ENCODE results near the gene HSPA1L.
"Not testable (repeated sequence)": the region's sequence is repeated elsewhere in the genome, so short reads cannot be mapped to it uniquely, and the experiment has no call there.

The HSPA1L gene

DNA sequence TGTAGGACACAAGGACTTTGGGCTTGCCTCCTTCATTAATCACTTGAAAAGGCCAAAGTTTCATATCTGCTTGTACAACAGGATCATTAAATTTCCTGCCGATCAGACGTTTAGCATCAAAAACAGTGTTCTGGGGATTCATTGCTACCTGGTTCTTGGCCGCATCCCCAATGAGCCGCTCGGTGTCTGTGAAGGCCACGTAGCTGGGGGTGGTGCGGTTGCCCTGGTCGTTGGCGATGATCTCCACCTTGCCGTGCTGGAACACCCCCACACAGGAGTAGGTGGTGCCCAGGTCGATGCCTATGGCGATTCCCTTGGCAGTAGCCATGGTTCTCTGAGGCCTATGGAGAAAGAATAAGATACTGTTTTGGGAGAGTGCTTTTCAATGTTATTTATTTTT, 3.4 kb downstream of the HSPA1L start:
- no peak for DNase-seq

DNA sequence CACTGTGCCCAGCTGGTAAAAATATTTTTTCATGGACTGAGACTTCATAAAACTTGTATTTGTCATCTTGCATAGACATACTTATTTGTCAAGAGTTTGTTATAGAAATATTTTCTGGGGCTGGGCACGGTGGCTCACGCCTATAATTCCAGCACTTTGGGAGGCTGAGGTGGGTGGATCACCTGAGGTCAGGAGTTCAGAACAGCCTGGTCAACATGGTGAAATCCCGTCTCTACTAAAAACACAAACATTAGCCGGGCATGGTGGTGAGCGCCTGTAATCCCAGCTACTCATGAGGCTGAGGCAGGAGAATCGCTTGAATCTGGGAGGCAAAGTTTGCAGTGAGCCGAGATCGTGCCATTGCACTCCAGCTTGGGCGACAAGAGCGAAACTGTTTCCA, 6.5 kb downstream of the HSPA1L start:
- peak; percentile 80 for DNase-seq

DNA sequence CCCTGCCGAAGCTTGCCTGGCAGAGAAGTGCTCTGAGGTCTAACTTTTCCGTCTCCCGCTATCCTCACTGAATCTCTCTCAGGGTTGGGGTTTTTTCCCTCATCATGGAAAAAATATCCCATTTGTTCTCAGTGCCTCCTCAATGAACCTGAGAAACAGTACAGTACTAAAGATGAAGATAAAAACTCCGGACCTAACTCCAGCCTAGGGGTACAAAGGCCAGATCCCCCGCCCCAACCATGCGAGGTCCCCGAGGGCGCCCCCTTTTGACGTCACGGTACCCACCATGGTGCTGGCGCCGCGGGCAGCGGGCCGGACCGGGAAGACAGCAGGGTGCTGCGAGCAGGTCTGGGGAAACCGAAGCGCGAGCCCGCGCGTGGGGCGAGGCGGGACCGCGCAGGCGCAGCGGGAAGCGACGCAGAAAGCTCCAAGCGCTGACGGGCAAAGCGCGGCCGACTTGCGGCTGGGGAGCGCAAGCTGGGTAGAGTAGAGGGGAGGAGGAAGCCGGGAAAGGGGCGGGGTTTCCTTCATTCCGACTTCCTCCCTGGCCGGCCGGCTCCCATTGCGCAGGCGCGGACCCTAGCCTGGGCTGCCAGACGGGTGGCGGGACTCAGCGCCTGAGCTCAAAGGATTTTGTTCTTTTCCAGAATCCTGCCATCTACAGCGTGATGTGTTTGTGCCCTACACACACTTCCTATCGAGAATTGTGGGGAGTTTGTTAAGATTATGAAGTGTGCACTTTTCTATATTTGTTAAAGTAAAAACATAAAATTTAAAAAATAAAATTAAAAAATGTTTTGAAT, 8.4 kb downstream of the HSPA1L start, which contains the start of gene LSM2:
TSS of gene LSM2 (minus strand) at position 497 of the 803 bp plus-strand sequence. CDS start at position 288, 209 bp downstream.
- peak; percentile 100 for DNase-seq

DNA sequence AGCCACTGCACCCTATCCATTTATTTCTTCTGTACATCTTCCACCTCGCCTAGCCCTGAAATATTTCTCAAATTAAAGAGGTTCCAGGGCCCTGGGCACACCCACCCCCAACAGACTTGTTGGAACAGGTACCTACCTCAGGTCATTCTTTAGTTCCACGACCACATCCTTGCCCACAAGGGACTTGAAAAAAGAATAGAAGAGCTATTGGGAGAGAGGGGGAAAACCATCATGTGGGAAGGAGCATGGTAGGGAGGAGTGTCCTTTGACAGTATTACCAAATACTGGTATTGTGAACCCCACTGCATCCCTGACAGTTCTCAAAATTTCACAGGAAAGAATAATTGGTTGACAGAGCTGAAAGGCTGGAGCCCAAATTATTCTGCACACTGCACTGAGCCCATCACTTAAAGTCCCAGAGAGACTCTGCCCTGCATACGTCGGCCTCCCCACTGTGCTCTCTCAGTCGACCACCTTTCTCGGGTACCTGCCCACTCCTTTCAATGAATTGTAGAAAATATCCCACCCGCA, 9.1 kb downstream of the HSPA1L start:
- no peak for DNase-seq

DNA sequence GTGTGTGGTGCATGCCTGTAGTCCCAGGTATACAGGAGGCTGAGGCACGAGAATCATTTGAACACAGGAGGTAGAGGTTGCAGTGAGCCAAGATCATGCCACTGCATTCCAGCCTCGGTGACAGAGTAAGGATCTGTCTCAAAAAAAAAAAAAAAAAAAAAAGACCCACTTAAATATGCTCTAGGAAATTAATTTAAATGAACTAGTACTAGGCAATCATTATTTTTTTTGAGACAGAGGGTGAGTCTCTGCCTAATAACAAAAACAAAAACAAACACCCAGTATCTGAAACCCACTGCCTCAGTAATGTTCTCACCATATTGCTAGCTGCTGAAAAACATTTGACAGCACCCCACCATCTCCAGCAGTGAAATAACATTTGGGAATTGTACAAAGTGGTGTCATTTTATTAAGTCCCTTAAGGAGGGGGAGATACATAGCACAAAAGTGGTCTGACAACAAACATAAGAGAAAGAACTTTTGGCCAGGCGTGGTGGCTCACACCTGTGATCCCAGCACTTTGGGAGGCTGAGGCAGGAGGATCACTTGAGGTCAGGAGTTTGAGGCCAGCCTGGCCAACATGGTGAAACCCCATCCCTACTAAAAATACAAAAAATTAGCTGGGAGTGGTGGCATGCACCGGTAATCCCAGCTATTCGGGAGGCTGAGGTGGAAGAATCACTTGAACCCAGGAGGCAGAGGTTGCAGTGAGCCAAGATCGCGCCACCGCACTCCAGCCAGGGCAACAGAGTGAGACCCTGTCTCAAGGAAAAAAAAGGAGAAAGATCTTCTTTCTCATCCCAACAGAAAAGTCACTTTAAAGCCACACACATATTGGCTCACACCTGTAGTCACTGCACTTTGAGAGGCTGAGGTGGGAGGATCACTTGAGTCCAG, 13.8 kb downstream of the HSPA1L start:
- DNase-seq, result not testable (repeated sequence)

DNA sequence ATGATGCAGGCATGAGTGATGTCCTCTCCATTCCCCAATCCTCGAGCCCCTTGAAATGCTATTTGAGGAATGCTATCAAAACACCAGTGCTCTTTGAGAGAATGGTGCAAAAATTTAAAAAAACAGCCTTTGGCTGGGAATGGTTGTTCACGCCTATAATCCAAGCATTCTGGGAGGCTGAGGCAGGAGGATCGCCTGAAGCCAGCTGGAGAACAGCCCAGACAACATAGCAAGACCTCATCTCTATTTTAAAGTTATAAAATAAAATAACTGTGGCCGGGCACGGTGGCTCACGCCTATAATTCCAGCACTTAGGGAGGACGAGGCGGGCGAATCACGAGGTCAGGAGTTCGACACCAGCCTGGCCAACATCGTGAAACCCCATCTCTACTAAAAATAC, 15.3 kb downstream of the HSPA1L start:
- no peak for DNase-seq

DNA sequence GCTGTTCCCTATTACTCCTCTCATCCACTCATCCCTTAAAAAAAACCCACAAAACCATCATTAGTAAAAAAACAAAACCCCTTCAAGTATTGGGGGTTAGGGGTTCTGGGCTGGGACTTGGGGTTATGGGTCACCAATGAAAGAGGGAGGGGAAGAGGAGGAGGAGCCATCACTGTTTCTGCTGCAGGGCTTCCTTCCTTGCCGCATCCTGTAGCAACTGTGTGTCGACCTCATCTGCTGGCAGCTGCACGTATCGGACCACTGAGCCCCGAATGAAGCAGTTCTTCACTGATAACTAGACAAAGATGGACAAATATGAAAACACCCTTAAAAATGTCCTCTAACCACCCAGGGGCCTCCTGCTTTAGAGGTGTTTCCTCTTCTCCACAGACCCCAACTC, 17.5 kb downstream of the HSPA1L start:
- DNase-seq, result no peak

DNA sequence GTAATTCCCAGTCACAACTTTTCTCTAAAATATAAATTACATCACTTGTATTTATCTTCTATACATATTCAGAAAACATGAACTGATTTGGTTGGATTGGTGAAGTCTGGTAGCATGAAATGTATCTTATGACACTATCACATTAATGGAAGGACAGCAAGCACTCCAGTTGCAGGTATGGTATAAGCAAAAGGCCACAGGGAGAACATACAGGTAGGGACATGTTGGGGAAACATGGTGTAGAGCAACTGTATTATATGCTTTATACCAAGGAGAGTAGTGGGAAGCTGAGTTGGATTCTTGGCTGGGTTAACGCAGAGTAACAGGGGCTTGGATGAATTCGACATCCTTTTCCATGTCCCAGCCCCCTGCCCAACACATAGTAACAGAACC, 18.1 kb downstream of the HSPA1L start:
- DNase-seq, result no peak

DNA sequence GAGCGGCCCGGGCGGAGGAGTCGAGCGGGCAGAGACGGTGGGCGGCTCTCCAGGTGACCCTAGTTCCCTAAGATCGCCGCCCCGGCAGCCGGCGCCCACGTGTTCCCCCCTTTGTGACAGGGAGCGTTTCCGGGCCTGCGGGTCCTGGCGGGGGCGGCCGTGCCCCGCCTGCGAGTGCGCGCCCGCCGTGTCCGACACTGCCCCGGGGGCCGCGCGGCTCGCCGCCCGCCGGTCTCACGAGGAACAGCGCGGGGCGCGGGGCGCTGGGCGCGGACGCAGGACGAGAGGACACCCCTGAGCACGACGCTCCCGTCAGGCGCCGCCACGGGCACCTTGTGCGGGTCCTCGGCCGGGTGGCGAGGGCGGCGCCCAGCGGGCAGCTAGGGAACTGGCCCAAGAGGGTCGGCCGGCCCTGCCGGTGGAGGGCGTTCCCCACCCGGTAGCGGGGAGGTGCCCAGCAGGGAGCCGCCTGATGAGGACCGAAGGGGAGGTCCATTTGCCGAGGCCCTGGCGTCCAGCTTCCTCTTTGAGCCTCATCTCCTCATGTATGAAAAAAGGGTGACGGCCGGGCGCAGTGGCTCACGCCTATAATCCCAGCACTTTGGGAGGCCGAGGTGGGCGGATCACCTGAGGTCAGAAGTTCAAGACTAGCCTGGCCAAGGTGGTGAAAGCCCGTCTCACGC, 19.3 kb downstream of the HSPA1L start, which contains the start of gene VARS1:
TSS of gene VARS1 (minus strand) at position 137 of the 683 bp plus-strand sequence. CDS start 535 bp downstream, outside the sequence.
- DNase-seq, result peak; percentile 95

DNA sequence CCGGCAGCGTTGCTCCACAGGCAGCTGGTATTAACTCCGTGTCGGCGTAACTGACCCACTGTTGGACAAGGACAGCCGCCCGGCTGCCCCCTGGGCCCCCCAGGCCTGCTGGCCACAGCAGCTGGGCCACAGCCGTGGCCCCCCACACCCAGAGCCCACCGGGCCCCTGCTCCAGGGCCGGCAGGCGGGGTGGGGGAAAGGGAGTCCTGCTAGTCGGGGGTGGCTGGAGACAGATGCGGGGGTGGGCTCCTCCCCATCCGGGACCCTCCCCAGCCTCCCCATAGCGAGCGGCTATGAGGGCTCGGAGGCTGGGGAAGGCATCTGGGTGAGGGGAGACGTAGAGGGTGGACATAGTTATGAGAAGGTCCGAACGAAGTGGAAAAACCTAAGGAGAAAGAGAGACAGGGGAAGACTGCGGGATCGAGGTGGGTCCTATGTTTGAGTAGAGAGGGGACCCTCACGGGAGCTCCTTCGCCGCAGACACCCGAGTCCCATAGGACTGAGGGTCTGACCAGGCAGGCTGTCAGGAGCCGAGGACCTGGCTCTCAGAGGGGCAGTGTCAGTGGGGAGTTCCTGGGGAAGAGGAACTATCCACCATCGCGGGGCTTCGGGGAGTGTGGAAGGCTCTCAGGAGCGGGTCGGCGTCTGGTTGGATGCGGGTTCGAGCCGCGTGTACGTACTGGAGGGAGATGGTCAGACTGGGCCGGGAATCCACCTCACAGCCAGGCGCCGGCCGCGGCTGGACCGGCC, 20.0 kb downstream of the HSPA1L start:
- DNase-seq, result peak; percentile 65

DNA sequence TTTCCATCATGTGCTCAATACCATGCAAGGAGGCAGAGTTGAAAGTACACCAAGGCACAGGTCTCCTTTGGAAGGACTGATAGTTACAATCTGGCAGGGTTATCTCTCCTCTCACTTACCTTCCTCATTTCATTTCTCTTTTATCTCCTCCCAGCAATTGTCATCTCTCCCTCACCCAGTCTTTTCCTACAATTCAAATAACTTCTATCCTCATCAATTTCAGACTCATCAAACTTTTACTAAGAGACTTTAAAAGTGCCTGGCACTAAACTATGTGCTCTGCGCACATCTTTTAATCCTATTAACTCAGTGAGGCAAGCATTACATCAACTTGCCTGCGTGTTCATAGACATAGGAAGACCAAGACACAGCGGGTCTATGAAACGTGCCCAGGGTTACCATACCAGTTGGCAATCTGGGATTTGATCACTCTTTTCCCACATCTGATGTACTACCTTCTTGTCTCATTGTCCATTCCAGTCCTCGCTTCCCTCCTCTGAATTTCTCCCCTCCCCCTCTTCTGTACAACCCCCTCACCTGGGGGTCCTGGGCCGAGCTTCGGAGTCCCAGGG, 20.7 kb downstream of the HSPA1L start:
- peak; percentile 87 for DNase-seq

DNA sequence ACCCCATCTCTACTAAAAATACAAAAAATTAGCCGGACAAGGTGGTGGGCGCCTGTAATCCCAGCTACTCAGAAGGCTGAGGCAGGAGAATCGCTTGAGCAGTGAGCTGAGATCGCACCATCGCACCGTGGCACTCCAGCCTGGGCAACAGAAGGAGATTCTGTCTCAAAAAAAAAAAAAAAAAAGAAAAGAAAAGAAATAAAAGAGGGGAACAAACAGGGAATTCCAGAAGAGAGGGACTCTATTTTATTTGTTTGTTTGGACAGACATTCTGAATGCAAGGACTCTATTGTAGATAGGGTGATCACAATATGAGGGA, 21.2 kb downstream of the HSPA1L start:
- DNase-seq, result not testable (repeated sequence)

DNA sequence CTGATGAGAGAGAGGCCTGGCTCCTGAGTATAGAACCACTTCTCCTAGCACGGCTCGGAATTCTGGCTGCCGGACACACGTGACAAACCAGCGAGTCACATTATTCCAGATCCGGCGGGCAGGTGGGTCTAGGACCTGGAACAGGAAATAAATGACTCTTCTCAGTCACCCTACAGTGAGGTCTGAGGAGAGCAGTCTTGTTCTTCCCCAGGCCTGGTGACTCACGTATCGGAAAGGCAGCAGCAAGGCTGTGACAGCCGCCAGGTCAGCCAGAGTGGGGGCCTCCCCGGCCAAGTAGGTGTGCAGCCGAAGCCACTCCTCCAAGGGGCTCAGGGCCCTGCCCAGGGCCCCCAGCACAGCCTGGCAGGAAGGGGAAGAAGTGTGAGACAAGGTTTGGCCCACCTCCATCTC, 22.3 kb downstream of the HSPA1L start:
- DNase-seq, result no peak

DNA sequence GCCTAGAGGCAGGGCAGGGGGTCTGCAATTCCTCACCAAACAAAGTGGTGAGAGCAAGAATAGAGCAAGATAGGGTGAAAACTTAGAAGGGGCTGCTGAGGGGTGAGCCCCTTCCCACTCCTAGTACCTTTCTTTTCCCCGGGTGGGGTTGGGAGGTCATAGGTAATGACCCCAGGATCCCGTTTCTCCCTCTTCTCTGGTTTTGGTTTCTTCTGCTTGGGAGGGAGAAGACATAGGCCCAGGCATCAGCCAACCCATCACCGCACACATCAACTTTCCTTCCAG, 23.1 kb downstream of the HSPA1L start:
- DNase-seq, result no peak

DNA sequence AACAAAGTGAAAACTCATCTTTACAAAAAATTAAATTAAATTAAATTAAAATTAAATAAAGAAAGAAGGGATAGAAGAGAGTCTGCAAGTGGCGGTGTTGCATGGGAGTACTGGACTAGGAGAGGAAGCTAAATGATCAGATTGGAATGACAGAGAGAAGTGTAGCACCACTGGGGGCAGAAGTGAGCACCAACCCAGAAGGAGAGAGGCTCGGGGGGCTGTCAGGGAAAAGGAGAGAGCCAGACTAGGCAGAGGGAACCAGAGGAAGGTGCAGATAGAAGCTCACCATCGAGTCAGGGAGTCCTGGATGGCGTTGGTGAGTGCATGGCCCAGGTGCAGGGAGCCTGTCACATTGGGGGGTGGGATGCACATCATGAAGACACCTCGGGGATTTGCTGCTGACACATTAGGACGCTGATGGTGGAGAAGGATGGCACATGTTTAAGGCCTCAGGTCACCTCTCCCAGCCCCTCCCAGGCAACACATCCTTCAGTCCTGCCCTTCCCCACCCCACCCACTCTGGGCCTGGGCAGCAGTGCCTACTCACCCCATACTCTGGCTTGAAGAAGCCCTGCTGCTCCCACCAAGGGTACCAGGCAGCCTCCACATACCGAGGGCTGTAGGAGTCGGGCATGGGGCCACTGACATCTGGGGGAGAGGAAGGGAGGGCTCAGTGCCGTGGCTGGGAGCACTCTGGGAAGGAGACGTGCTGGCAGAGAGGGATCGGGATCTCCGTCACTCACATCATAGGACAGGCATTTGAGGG, 23.6 kb downstream of the HSPA1L start:
- DNase-seq, result peak; percentile 86

DNA sequence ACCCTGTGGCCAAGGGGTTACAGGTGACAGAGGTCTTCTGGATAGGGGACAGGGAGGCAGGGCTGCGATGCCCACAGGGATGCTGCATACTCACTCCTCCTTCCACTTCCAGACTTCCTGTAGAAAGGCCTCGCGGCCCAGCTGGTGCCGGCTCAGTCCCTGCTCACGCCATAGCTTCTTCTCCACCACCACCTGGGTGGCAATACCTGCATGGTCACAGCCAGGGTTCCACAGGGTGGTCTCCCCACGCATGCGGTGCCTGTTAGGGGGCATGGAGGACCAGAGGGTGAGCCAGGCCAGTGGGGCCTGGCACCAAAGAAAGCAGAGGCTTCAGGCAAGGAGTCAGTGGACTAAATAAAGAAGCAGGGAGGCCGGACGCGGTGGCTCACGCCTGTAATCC, 29.6 kb downstream of the HSPA1L start:
- DNase-seq, result no peak

DNA sequence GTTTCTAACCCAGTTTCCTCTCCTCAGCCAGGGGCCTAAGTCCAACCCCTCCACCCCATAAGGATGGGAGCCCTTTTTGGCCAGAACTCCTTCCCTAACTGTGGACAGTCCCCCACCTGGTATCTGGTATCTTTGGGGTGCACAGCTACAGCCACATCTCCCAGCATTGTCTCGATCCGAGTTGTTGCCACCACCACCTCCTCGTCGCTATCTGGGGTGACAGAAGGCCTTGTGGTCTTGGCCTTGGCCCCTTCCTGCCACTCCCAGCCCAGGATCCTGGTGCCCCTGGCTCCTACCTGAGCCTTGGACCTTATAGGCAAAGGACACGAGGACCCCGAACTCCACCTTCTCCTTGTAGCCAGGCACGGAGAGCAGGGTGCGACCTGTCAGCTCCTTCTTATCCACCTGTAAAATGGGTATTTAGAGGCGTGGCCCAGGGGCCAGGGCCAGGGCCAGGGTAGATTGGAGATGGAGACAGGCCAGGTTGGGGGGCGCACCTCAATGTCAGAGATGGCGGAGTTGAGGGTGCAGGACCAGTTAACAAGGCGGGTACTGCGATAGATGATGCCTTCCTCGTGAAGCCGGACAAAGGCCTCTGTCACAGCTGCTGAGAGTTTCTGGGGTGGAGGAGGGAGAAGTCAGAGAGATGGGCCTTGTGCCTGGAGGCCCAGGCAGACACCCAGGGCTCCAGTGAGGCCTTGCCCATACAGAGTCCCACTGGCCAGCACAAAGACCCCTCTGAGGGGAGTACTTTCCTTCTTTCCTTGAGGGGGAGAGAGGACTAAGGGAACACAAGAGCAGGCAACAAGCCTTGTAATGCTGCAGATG, 30.8 kb downstream of the HSPA1L start:
- DNase-seq, result no peak

DNA sequence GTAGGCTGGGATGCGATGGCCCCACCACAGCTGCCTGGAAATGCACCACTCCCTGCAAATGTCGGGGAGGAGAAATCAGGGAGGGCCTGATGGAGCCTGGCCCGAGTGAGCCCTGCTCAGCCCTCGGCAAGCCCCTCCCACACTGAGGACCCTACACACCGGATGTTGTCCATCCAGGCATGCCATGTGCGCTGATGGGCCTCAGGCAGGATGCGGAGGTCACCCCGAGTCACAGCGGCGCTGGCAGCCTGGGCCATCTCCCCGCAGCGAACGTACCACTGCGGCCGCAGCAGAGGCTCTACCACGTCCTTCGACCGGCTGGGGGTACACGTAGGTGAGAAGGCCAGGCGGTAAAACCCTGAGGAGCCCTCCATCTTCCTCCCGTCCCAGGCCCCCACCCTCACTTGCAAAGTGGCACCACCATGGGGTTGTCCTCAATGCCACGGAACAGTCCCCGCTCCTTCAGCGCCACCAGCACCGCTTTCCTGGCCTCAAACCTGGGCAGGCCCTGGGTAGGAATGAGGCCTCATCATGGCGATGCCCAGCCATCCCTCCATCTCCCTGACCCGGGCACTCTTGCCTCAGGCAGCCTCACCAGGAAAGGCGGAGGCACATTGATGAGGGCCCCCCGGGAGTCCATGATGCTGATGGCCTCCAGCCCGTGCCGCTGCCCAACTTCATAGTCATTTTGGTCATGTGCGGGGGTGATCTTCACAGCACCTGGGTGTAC, 32.8 kb downstream of the HSPA1L start:
- no peak for DNase-seq

DNA sequence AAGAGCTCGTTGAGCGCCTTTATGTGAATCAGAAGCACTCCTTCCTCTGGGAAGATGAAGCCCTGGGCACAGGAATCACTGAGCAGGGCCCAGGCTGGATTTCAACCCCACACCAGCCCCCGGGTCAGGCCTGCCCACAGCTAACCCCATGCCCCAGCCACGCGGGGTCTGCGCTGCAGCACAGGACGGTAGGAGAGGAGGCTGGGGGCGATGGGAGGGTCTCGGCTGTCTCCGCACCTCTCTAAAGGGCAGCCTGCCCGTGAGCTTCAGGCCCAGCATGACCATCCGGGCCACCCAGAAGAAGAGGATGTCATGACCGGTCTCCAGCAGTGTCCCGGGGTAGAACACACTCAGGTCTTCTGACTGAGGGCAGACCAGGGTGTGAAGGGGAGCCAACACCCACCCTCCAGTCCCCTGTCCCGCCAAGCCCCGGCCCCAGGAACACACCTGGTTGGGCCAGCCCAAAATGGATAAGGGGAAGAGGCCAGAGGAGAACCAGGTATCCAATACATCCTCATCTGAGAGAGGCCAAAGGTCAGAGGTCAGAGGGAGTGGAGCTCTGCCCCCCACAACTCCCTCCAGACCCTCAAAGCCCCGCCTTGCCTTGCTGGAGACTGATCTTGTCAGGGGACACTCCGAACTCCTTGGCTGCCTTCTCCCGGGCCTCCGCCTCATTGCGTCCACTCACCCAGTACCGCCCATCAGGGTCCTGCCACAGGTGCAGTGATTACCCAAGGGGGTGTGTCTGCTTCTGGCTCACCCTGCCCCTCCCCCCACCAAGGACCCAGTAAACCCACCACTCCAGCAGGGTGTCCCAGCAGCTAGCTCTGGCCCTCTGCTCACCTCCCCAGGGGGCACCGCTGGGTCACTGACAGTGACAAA, 33.6 kb downstream of the HSPA1L start:
- DNase-seq, result no peak

Measured in NCI-H82 (cell line).